ENCODE results near the gene SBNO2. TPM values are rescaled to one million over a fixed set of nuclear protein-coding genes. Genes with fewer than 3 reads are reported as not detected.

The SBNO2 gene
- total RNA-seq, 2 donors from 2014 or later, result 14.7 to 17.7 TPM

- no peaks in the 10 kb centered on the region for H3K27me3 ChIP-seq
- H3K4me3 ChIP-seq, result no peak overlapping the region
- peaks cover 73% of the 10 kb centered on the region for H3K36me3 ChIP-seq
- peaks cover 0 to 14% of the 10 kb centered on the region in 2 donors for H3K4me1 ChIP-seq
- no peak for DNase-seq (ENCODE audit: low spot score)
- H3K27ac ChIP-seq, result no peak overlapping the region
- no peak for TF ChIP-seq CTCF (IDR thresholded peaks at IDR 0.05)
- H3K9me3 ChIP-seq, result no peaks in the 10 kb centered on the region
Observed at GRCh38 chr19:1125601-1126467, 48.2 kb downstream of the SBNO2 start.

GRCh38 chr19:1123885-1124677 lies 50.0 kb downstream of the SBNO2 start:
- Histone ChIP-seq H3K9me3 (no peaks in the 10 kb centered on the region), H3K27me3 (no peaks in the 10 kb centered on the region), H3K4me1 (no peaks in the 10 kb centered on the region), H3K4me3 (no peak overlapping the region), H3K27ac (no peak overlapping the region), H3K36me3 (peaks cover 90% of the 10 kb centered on the region)
- TF ChIP-seq CTCF (IDR thresholded peaks at IDR 0.05), result no peak
- DNase-seq (ENCODE audit: low spot score), result no peak

GRCh38 chr19:1123381-1123780 lies 50.7 kb downstream of the SBNO2 start:
- no peaks in the 10 kb centered on the region for H3K27me3 ChIP-seq
- TF ChIP-seq CTCF (IDR thresholded peaks at IDR 0.05), result no peak
- H3K27ac ChIP-seq, result no peak overlapping the region
- DNase-seq (ENCODE audit: low spot score), result no peak
- no peaks in the 10 kb centered on the region for H3K4me1 ChIP-seq
- peaks cover 97% of the 10 kb centered on the region for H3K36me3 ChIP-seq
- no peaks in the 10 kb centered on the region for H3K9me3 ChIP-seq
- H3K4me3 ChIP-seq, result no peak overlapping the region

GRCh38 chr19:1122972-1123363 lies 51.1 kb downstream of the SBNO2 start:
- TF ChIP-seq CTCF (IDR thresholded peaks at IDR 0.05), result no peak
- Histone ChIP-seq H3K27ac (no peak overlapping the region), H3K36me3 (peaks cover 100% of the 10 kb centered on the region), H3K4me3 (no peak overlapping the region), H3K4me1 (no peaks in the 10 kb centered on the region), H3K9me3 (no peaks in the 10 kb centered on the region), H3K27me3 (no peaks in the 10 kb centered on the region)
- DNase-seq (ENCODE audit: low spot score), result no peak

- Histone ChIP-seq H3K36me3 (peaks cover 100% of the 10 kb centered on the region), H3K4me3 (no peak overlapping the region), H3K9me3 (no peaks in the 10 kb centered on the region), H3K27ac (no peak overlapping the region), H3K27me3 (no peaks in the 10 kb centered on the region), H3K4me1 (no peaks in the 10 kb centered on the region)
- TF ChIP-seq CTCF (IDR thresholded peaks at IDR 0.05), result no peak
- no peak for DNase-seq (ENCODE audit: low spot score)
Observed at GRCh38 chr19:1122021-1122971, 51.8 kb downstream of the SBNO2 start.
